SK-N-SH (cell line): ENCODE measurements around the gene CRABP1. TPM values are rescaled to one million over a fixed set of nuclear protein-coding genes. Genes with fewer than 3 reads are reported as not detected.

ENCODE experiments used
- CTCF ChIA-PET: fragments of 300-600, 350-600 bp; formaldehyde crosslinking; extraction: SDS; loops from one replicate; lab custom pipeline; 2021; lab: Yijun Ruan, JAX
- POLR2A ChIA-PET: fragments of 350-600 bp; sonication (Branson Sonifier 250); formaldehyde crosslinking; extraction: SDS; loops from one replicate; lab custom pipeline; 2020; ENCODE audit warnings: antibody characterized with exemption, inconsistent platforms; lab: Yijun Ruan, JAX
- DNase-seq: peaks from one replicate; pipeline ENCODE4 v3.0.0; 2012
- H2AFZ ChIP-seq: fragments of 200-600 bp; sonication (generic); 2 replicates; pipeline ENCODE4 v1.8.1; 2016; ENCODE audit warnings: antibody characterized with exemption, mild to moderate bottlenecking, low read depth
- H3F3A ChIP-seq: fragments of 200-600 bp; sonication (generic); replicated peaks from 2 replicates; pipeline ENCODE3; 2016; ENCODE audit warnings: antibody characterized with exemption, mild to moderate bottlenecking; ENCODE audit not compliant: insufficient read depth
- H3K27ac ChIP-seq, 2 experiments: fragments of 200-500 bp in 1 of 2; fragments of 200-600 bp in 1 of 2; sonication (Bioruptor generic) in 1 of 2; sonication (generic), shearing (Covaris generic) in 1 of 2; 2 replicates each; pipeline versions ENCODE4 v1.5.1 to v1.6.1; 2014 to 2016; ENCODE audit warnings: low read depth in 2 of 2, inconsistent platforms in 1 of 2, low read length in 1 of 2, mild to moderate bottlenecking in 1 of 2, mixed read lengths in 1 of 2
- H3K27me3 ChIP-seq: fragments of 200-600 bp; sonication (generic), shearing (Covaris generic); 2 replicates; pipeline ENCODE4 v1.6.1; 2016; ENCODE audit warnings: mixed run types; ENCODE audit not compliant: insufficient read depth
- H3K36me3 ChIP-seq, 2 experiments: fragments of 200-500 bp in 1 of 2; fragments of 200-600 bp in 1 of 2; sonication (Bioruptor generic) in 1 of 2; sonication (generic) in 1 of 2; replicated peaks in 1 of 2; 2 replicates each; pipeline versions ENCODE3 to v1.5.1; 2014 to 2016; ENCODE audit warnings: low read length in 1 of 2, mild to moderate bottlenecking in 1 of 2; ENCODE audit not compliant: insufficient read depth in 2 of 2, control insufficient read depth in 1 of 2
- H3K4me1 ChIP-seq, 2 experiments: fragments of 200-500 bp in 1 of 2; fragments of 200-600 bp in 1 of 2; sonication (Bioruptor generic) in 1 of 2; sonication (generic), shearing (Covaris generic) in 1 of 2; 2 replicates each; pipeline versions ENCODE4 v1.5.1 to v1.6.1; 2014 to 2016; ENCODE audit warnings: low read depth in 1 of 2, low read length in 1 of 2, mixed run types in 1 of 2; ENCODE audit not compliant: insufficient read depth in 2 of 2, control insufficient read depth in 1 of 2
- H3K4me2 ChIP-seq: fragments of 200-600 bp; sonication (generic), shearing (Covaris generic); 2 replicates; pipeline ENCODE4 v1.6.1; 2017; ENCODE audit warnings: mixed run types
- H3K4me3 ChIP-seq, 2 experiments: fragments of 200-500 bp in 1 of 2; fragments of 200-600 bp in 1 of 2; sonication (Bioruptor generic) in 1 of 2; sonication (generic), shearing (Covaris generic) in 1 of 2; 2 replicates each; pipeline versions ENCODE4 v1.5.1 to v1.8.1; 2014 to 2016; ENCODE audit warnings: low read depth in 2 of 2, inconsistent platforms in 1 of 2, low read length in 1 of 2, mild to moderate bottlenecking in 1 of 2, mixed read lengths in 1 of 2, moderate library complexity in 1 of 2
- H3K79me2 ChIP-seq: fragments of 200-600 bp; sonication (generic); 2 replicates; pipeline ENCODE4 v1.8.1; 2017; ENCODE audit warnings: mild to moderate bottlenecking; ENCODE audit not compliant: insufficient read depth
- H3K9ac ChIP-seq: fragments of 200-600 bp; sonication (generic); 2 replicates; pipeline ENCODE4 v1.6.1; 2017; ENCODE audit warnings: mixed run types
- H3K9me2 ChIP-seq: fragments of 200-600 bp; sonication (generic); 2 replicates; pipeline ENCODE4 v1.6.1; 2017; ENCODE audit warnings: mixed run types
- H3K9me3 ChIP-seq: fragments of 200-600 bp; sonication (generic); 2 replicates; pipeline ENCODE4 v1.6.1; 2017; ENCODE audit warnings: mixed run types, mild to moderate bottlenecking, moderate library complexity
- H4K20me1 ChIP-seq: fragments of 200-600 bp; sonication (generic); 2 replicates; pipeline ENCODE4 v1.6.1; 2017; ENCODE audit warnings: mild to moderate bottlenecking, mixed run types; ENCODE audit not compliant: insufficient read depth
- CTCF ChIP-seq: fragments of 200-600 bp; sonication (generic); IDR thresholded peaks from 2 replicates; pipeline ENCODE4 v1.6.1; 2017; ENCODE audit warnings: antibody characterized with exemption, mild to moderate bottlenecking, moderate library complexity
- EP300 ChIP-seq, 2 experiments: IDR thresholded peaks; 2 replicates each; pipeline versions ENCODE4 v1.4.0 to v1.6.1; 2012; ENCODE audit warnings: borderline replicate concordance in 1 of 2, low read depth in 1 of 2, low read length in 1 of 2
- EZH2phosphoT487 ChIP-seq: fragments of 200-600 bp; sonication (generic); IDR thresholded peaks from 2 replicates; pipeline ENCODE4 v1.6.1; 2017; ENCODE audit warnings: low read depth, mixed run types, mild to moderate bottlenecking, antibody characterized with exemption, moderate library complexity, borderline replicate concordance
- FOXJ3 ChIP-seq: sonication (generic); formaldehyde crosslinking; IDR thresholded peaks from 2 replicates; pipeline ENCODE4 v1.5.1; 2020; ENCODE audit warnings: mild to moderate bottlenecking, missing genetic modification reagents
- GABPA ChIP-seq: IDR thresholded peaks from 2 replicates; pipeline ENCODE4 v1.4.0; 2012; ENCODE audit warnings: low read depth, mild to moderate bottlenecking
- GATA2 ChIP-seq: sonication (generic); formaldehyde crosslinking; IDR thresholded peaks from 2 replicates; pipeline ENCODE4 v1.5.0; 2020; ENCODE audit warnings: mild to moderate bottlenecking, missing genetic modification reagents
- IRF3 ChIP-seq: fragments of 150-350 bp; IDR thresholded peaks from 2 replicates; pipeline ENCODE4 v1.6.1; 2016; ENCODE audit warnings: mild to moderate bottlenecking, low read depth, low read length
- JUND ChIP-seq: IDR thresholded peaks from 2 replicates; pipeline ENCODE4 v1.4.0; 2012
- MAX ChIP-seq: IDR thresholded peaks from 2 replicates; pipeline ENCODE4 v1.4.0; 2012; ENCODE audit warnings: low read depth
- MEF2A ChIP-seq: IDR thresholded peaks from 2 replicates; pipeline ENCODE4 v1.4.0; 2012; ENCODE audit warnings: low read depth, borderline replicate concordance
- NFIC ChIP-seq: IDR thresholded peaks from 2 replicates; pipeline ENCODE4 v1.4.0; 2012; ENCODE audit warnings: borderline replicate concordance
- POLR2AphosphoS5 ChIP-seq: IDR thresholded peaks from 2 replicates; pipeline ENCODE4 v1.6.1; 2012; ENCODE audit warnings: low read depth, low read length
- REST ChIP-seq: IDR thresholded peaks from 2 replicates; pipeline ENCODE4 v1.6.1; 2012; ENCODE audit warnings: mild to moderate bottlenecking, low read depth, low read length, moderate library complexity
- RXRA ChIP-seq: IDR thresholded peaks from 2 replicates; pipeline ENCODE4 v1.4.0; 2012; ENCODE audit warnings: low read depth, mild to moderate bottlenecking, borderline replicate concordance
- TAF1 ChIP-seq: IDR thresholded peaks from 2 replicates; pipeline ENCODE4 v1.6.1; 2012; ENCODE audit warnings: low read depth, mild to moderate bottlenecking, low read length, moderate library complexity, borderline replicate concordance
- TEAD4 ChIP-seq: IDR thresholded peaks from 2 replicates; pipeline ENCODE4 v1.4.0; 2012; ENCODE audit warnings: mild to moderate bottlenecking, borderline replicate concordance; ENCODE audit not compliant: insufficient read depth
- USF1 ChIP-seq: IDR thresholded peaks from 2 replicates; pipeline ENCODE4 v1.4.0; 2012; ENCODE audit warnings: low read depth, borderline replicate concordance
- USF2 ChIP-seq: fragments of 150-350 bp; IDR thresholded peaks from 2 replicates; pipeline ENCODE4 v1.6.1; 2017; ENCODE audit warnings: antibody characterized with exemption, low read length, low read depth, borderline replicate concordance
- WGBS: methylation state at CpG from one replicate; pipeline ENCODE4 v1.1.6; 2017; ENCODE audit warnings: low lambda C conversion rate; 5-methylcytosine and 5-hydroxymethylcytosine counted together
- polyA plus RNA-seq, 3 experiments: library from polyadenylated mRNA; depleted of rRNA; stranded (reverse); fragments of >200 nt; gene quantifications; 2 replicates each; pipeline ENCODE4 v1.2.3, GENCODE V29; 2012

CRABP1 gene
- polyA plus RNA-seq, 1 of the 3 experiments (the other 2 are of a cell fraction), result 1.0 TPM

- TF ChIP-seq USF1, result no peak
- TF ChIP-seq IRF3, result no peak
- no peak for TF ChIP-seq TAF1
- TF ChIP-seq EZH2phosphoT487, result no peak
- TF ChIP-seq MAX, result no peak
- TF ChIP-seq MEF2A, result no peak
- no peak for TF ChIP-seq POLR2AphosphoS5
- TF ChIP-seq FOXJ3, result no peak
- no peak for TF ChIP-seq REST
- no peak for TF ChIP-seq CTCF
- no peak for TF ChIP-seq EP300 (IDR thresholded peaks at IDR 0.05; ENCODE audit: borderline replicate concordance in 1 of 2, low read depth in 1 of 2, low read length in 1 of 2)
- TF ChIP-seq NFIC, result no peak
- no peak for TF ChIP-seq JUND
- TF ChIP-seq GABPA, result no peak
- no peak for TF ChIP-seq GATA2 (CRISPR knock-in tag)
- no peak for TF ChIP-seq TEAD4
- TF ChIP-seq USF2, result no peak
- TF ChIP-seq RXRA, result no peak
- Histone ChIP-seq H3K9me3 (no peaks in the 10 kb centered on the region), H4K20me1 (no peaks in the 10 kb centered on the region), H3K27ac (no peak overlapping the region), H3K9me2 (no peaks in the 10 kb centered on the region), H2AFZ (no peak overlapping the region), H3F3A (no peaks in the 10 kb centered on the region), H3K36me3 (no peaks in the 10 kb centered on the region), H3K4me1 (peaks cover 0 to 23% of the 10 kb centered on the region in 2 experiments; a peak in 1 of 4 replicates), H3K27me3 (no peaks in the 10 kb centered on the region), H3K4me2 (no peak overlapping the region), H3K4me3 (no peak overlapping the region), H3K9ac (no peak overlapping the region), H3K79me2 (no peaks in the 10 kb centered on the region)
- ChIA-PET CTCF (interaction anchor here (0.7 to 31.8 kb wide), 11 partner anchors 13 to 438 kb away, joined by 3 to 772 read pairs (median 4); partner anchors contain the start of genes IREB2 and SKIC8), POLR2A (interaction anchor here (1.2 to 1.8 kb wide), 2 partner anchors 91 to 103 kb away, joined by 3 to 5 read pairs; no protein-coding TSS in a partner anchor)
- 86% methylated on average over 4 of the region's 4 CpGs for WGBS
- no peak for DNase-seq
These were observed 27.6 kb upstream of the CRABP1 start for GRCh38 chr15:78312536-78312935.
